ENCODE data around the gene CDK10.
"Not testable (repeated sequence)": the region's sequence is repeated elsewhere in the genome, so short reads cannot be mapped to it uniquely, and the experiment has no call there.

Gene CDK10

DNA sequence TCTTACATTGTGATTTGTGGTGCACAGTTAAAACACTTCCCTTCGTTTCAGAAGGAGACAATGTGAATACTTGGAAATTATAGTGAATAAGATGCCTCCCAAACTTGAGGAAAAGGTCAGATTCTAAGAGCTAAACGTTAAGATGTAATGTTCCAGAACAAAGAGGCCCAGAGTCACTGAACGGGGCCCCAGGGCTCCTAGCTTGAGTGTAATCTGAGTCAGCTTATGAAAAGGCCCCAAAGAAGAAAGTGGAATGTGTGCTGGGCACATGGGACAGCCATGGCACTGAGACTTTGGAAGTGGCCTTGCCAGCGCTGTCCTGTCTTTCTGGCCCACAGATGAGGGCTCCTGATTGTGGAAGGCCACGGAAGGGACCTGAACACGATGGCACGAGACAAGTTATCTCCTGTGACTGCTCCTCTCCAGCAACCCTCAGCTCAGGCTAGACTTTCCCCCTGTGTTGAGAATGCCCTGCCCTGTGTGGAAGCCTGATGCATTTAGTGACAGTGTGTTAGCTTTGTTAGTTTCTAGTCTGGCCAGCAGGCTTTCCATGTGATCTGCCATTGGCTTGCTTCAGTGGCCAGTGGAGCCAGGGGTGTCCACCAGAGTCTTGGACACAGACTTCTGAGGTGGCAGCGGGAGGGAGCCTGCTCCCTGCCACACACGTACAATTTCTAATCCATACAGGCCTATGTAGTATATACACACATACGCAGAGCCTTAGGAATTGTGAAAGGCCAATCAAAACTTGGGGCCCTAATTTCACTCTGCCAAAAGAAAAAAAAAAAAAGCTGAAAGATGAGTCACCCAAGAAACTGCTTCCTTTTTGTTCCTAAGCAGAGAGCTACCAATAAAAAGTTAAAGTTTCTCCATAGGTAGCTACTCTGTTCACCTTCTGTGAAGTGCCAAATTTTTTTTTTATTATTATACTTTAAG lies 15.7 kb upstream of the CDK10 start:
- FAIRE-seq (no peak), DNase-seq (ENCODE audit: insufficient read length) (no peak)
- no peak for TF ChIP-seq POLR2AphosphoS5 (IDR thresholded peaks at IDR 0.05; ENCODE audit: low read depth, low read length)
- TF ChIP-seq TAF1 (IDR thresholded peaks at IDR 0.05; ENCODE audit: borderline replicate concordance, low read depth, low read length) = no peak
- no peak for TF ChIP-seq POLR2A (IDR thresholded peaks at IDR 0.05; ENCODE audit: low read depth, low read length)

DNA sequence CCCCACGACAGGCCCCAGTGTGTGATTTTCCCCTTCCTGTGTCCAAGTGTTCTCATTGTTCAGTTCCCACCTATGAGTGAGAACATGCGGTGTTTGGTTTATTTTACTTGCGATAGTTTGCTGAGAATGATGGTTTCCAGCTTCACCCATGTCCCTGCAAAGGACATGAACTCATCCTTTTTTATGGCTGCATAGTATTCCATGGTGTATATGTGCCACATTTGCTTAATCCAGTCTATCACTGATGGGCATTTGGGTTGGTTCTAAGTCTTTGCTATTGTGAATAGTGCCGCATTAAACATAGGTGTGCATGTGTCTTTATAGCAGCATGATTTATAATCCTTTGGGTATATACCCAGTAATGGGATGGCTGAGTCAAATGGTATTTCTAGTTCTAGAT lies 14.9 kb upstream of the CDK10 start:
- not testable (repeated sequence) for DNase-seq (ENCODE audit: insufficient read length); FAIRE-seq

DNA sequence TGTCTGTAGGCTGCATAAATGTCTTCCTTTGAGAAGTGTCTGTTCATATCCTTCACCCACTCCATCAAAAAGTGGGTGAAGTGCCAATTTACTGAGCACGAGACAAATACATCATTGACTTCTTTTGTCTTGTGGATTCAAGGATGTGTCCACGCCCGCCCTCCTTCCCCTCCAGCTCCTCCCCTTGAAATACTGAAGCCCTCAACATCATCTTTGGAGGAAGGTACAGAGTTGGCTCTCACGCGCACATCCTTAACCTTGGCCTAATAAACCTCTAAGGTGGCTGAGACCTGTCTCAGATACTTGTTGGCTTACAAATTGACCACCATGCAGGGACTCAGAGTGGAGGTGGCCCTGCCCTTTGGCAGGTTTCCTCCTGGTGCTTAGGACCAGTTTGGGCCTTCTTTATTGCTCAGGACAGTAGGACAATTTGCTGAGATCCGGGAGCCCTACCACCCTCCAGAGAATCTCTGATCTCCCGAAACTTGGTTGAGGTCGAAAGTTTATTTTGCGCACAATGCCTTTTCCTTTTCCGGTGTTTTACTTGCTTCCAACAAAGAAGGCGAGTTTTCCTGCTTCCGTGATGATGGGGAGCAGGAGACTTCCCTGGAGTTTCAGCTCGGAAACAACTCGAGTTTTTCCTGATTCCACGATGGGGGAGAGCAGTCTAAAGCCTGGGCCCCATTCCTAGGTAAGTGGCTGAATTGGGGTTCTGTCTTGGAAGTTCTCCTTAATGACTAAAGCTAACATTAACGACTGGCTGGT lies 14.1 kb upstream of the CDK10 start:
- no peak for TF ChIP-seq POLR2A (IDR thresholded peaks at IDR 0.05; ENCODE audit: low read depth, low read length)
- no peak for TF ChIP-seq TAF1 (IDR thresholded peaks at IDR 0.05; ENCODE audit: borderline replicate concordance, low read depth, low read length)
- TF ChIP-seq POLR2AphosphoS5 (IDR thresholded peaks at IDR 0.05; ENCODE audit: low read depth, low read length) = no peak
- FAIRE-seq (no peak), DNase-seq (ENCODE audit: insufficient read length) (no peak)

DNA sequence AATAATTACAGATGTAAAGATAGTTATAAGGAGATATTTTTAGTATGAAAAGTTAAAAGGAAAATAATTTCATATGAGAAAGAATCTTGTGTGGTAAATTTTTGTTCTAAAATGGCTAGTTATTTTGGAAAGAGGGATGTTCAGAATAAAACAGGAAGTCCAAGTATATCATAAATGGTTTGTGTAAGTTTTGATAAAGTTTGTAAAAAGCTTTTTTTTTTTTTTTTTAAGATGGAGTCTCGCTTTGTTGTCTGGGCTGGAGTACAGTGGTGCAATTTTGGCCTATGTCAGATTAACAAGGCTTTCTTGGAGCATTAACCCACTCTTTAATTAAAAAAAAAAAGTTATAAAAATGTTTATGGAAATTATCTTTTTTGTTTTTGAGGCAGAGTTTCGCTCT lies 8.2 kb upstream of the CDK10 start:
- DNase-seq (ENCODE audit: insufficient read length) = no peak
- TF ChIP-seq POLR2AphosphoS5 (IDR thresholded peaks at IDR 0.05; ENCODE audit: low read depth, low read length) (no peak), POLR2A (IDR thresholded peaks at IDR 0.05; ENCODE audit: low read depth, low read length) (no peak), TAF1 (IDR thresholded peaks at IDR 0.05; ENCODE audit: borderline replicate concordance, low read depth, low read length) (no peak)
- no peak for FAIRE-seq

DNA sequence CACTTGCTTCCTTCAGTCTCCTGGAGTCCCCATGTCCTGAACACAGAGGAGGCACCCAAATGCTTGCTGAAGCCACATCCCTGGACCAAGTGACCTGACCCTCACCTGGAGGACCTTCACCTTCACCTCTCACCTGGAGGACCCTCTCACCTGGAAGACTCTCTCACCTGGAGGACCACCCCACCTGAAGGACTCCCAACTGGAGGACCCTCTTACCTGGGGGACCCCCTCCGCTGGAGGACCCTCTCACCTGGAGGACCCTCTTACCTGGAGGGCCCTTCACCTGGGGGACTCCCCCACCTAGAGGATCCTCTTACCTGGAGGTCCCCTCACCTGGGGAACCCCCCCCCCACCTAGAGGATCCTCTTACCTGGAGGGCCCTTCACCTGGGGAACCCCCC lies 573 bp upstream of the CDK10 start:
- TF ChIP-seq POLR2A (IDR thresholded peaks at IDR 0.05; ENCODE audit: low read depth, low read length) (no peak), TAF1 (IDR thresholded peaks at IDR 0.05; ENCODE audit: borderline replicate concordance, low read depth, low read length) (no peak), POLR2AphosphoS5 (IDR thresholded peaks at IDR 0.05; ENCODE audit: low read depth, low read length) (no peak)
- FAIRE-seq (no peak), DNase-seq (ENCODE audit: insufficient read length) (no peak)

DNA sequence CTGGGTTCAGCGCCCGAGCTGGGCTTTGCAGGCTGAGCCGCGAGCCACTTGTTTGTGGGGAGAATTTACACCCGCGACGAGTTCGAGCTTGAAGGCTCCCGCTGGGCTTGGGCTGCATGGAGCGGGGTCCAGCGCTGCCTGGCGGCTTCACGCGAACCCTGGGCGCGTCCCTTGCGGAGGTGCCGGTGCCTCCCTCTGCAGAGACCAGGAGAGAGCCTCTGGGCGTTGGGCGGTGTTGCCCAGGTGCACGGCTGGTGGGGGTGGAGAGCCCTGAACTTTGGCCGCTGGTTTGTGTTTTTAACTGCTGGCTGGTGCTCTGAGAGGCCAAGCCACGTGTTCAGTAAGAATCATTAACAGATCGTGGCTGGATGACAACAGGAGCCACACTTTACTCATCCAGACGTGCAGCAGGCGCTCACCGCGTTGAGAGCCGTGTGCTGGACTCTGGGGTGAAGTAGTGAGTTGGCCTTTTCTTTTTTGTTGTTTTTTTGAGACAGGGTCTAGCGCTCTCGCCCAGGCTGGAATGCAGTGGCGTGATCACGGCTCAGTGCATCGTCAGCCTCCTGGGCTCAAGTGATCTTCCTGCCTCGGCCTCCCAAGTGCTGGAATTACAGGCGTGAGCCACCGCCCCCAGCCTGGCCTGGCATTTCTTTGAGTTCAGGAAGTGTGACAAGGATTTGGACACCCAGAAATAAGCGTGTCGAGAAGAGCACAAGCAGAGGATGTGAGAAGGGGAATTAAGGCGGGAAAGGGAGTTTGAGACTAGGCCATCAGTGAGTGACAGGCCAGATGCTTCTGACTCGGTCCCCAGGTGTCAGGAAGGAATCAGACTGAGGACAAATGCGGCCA lies 827 bp downstream of the CDK10 start:
- DNase-seq (ENCODE audit: insufficient read length) (no peak), FAIRE-seq (peak; percentile 75)
- TF ChIP-seq POLR2A (IDR thresholded peaks at IDR 0.05; ENCODE audit: low read depth, low read length) = no peak
- no peak for TF ChIP-seq POLR2AphosphoS5 (IDR thresholded peaks at IDR 0.05; ENCODE audit: low read depth, low read length)
- no peak for TF ChIP-seq TAF1 (IDR thresholded peaks at IDR 0.05; ENCODE audit: borderline replicate concordance, low read depth, low read length)

DNA sequence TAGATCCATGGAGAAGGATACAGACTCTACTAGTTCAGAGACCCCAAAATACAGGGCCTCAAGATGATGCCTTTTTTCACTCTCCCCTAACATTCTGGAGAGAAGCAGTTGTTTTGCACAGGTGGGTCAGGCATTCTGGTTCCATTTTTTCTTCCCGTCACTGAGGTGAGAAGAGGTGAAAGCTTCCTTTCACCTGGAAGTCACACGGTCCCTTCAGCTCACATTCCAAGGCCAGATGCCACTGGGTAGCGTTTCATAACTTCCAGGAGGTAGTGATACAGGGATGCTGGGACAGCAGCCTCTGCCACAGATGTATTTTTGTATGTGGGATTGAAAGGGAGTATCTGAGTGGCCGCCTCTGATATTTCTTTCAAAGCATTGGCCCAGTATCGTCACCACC lies 1.9 kb downstream of the CDK10 start:
- FAIRE-seq = no peak
- TF ChIP-seq POLR2AphosphoS5 (IDR thresholded peaks at IDR 0.05; ENCODE audit: low read depth, low read length) = no peak
- no peak for TF ChIP-seq POLR2A (IDR thresholded peaks at IDR 0.05; ENCODE audit: low read depth, low read length)
- no peak for TF ChIP-seq TAF1 (IDR thresholded peaks at IDR 0.05; ENCODE audit: borderline replicate concordance, low read depth, low read length)

DNA sequence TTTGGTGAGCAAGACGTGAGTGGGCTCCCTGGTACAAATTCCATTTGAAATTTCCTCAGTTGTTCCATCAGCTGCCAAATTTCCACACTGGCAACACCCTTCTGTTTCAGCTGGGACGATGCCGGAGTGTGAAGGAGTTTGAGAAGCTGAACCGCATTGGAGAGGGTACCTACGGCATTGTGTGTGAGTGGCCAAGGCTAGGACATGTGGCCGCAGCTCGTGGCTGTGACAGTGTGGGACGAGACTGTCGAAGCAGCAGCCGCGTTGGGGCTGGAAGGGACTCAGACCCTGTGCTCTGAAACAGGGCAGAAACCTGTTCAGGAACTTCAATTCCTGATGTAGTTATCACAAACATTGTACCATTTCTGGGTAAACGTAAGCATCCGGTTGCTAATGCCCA lies 2.7 kb downstream of the CDK10 start:
- no peak for FAIRE-seq
- TF ChIP-seq TAF1 (IDR thresholded peaks at IDR 0.05; ENCODE audit: borderline replicate concordance, low read depth, low read length) (no peak), POLR2AphosphoS5 (IDR thresholded peaks at IDR 0.05; ENCODE audit: low read depth, low read length) (no peak), POLR2A (IDR thresholded peaks at IDR 0.05; ENCODE audit: low read depth, low read length) (no peak)
- no peak for DNase-seq (ENCODE audit: insufficient read length)

More for the DNA sequence above, 1.9 kb downstream of the CDK10 start:
- no peak for DNase-seq (ENCODE audit: insufficient read length)

DNA sequence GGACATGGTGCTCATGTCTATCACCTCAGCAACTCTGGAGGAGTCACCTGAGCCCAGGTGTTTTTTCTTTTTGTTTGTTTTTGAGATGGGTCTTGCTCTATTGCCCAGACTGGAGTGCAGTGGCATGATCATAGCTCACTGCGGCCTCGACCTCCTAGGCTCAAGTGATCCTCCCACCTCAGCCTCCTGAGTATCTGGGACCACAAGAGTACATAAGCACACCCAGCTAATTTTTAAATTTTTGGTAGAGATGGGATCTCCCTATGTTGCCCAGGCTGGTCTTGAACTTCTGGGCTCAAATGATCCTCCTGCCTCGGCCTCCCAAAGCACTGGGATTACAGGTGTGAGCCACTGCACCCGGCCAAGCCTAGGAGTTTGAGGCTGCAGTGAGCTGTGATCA lies 3.1 kb downstream of the CDK10 start:
- FAIRE-seq; DNase-seq (ENCODE audit: insufficient read length): not testable (repeated sequence)

DNA sequence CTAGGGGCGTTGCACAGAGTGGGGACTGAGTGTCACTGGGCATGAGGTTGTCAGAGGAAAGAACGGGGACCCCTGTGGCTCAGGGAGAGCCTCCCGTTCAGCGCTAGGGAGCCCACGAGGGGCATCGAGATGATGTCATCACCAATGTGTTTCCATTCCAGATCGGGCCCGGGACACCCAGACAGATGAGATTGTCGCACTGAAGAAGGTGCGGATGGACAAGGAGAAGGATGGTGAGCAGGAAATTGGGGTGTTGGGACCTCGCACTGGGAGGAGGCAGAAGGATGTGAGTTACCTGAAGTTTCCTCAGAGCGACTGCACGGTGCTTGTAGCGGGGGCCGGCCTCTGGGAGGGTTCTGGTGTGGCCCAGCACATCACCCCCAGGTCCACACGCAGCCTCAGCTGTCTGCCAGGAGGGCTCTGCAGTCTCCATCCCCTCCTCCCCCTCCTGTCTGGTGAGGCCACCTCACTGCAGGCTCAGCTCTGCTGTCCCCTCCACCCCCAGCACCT lies 4.0 kb downstream of the CDK10 start:
- no peak for DNase-seq (ENCODE audit: insufficient read length)
- TF ChIP-seq POLR2A (IDR thresholded peaks at IDR 0.05; ENCODE audit: low read depth, low read length) (no peak), POLR2AphosphoS5 (IDR thresholded peaks at IDR 0.05; ENCODE audit: low read depth, low read length) (no peak), TAF1 (IDR thresholded peaks at IDR 0.05; ENCODE audit: borderline replicate concordance, low read depth, low read length) (no peak)
- no peak for FAIRE-seq

DNA sequence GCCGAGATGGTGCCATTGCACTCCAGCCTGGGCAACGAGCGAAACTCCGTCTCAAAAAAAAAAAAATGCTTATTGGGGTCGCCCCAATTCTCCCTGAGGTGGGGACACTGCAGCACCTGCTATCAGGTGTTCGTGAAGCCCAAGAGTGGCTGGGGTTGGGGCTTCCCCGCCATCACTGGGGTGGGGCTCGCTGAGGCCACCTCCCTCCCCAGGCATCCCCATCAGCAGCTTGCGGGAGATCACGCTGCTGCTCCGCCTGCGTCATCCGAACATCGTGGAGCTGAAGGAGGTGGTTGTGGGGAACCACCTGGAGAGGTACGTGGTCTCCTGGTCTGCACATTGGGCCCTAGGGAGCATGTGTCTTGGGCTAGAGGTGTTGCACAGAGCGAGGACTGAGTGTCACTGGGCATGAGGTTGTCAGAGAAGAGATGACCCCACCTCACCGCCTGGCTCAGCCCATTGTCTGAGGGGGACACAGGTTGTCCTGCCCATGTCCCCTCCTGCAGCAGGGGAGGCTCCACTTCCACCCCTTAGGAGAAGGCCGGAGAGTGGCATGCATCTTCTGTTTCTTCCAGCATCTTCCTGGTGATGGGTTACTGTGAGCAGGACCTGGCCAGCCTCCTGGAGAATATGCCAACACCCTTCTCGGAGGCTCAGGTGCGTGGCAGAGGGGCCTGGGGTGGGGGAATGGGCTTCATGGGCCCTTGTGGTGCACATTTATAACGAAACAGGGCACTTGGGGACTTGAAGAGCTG lies 4.9 kb downstream of the CDK10 start:
- FAIRE-seq (no peak), DNase-seq (ENCODE audit: insufficient read length) (no peak)
- TF ChIP-seq POLR2A (IDR thresholded peaks at IDR 0.05; ENCODE audit: low read depth, low read length) = no peak; the same call in 1 of the 2 replicates
- TF ChIP-seq TAF1 (IDR thresholded peaks at IDR 0.05; ENCODE audit: borderline replicate concordance, low read depth, low read length) = no peak
- no peak for TF ChIP-seq POLR2AphosphoS5 (IDR thresholded peaks at IDR 0.05; ENCODE audit: low read depth, low read length)

Data from GM12892 (cell line).